Peyer's patch (tissue), 4 donors: ENCODE data around the gene SSUH2. TPM values are rescaled to one million over a fixed set of nuclear protein-coding genes. Genes with fewer than 3 reads are reported as not detected.
"Not testable (repeated sequence)": the region's sequence is repeated elsewhere in the genome, so short reads cannot be mapped to it uniquely, and the experiment has no call there.

ENCODE experiments used
- DNase-seq, 3 donors: peaks; one replicate each; pipeline ENCODE4 v3.0.0-alpha.2; 2017 to 2019
- H3K27ac ChIP-seq, 4 donors: fragments of 200-600 bp; sonication (generic); one replicate each; pipeline ENCODE4 v1.5.1; 2016 to 2019
- H3K27me3 ChIP-seq, 2 donors: fragments of 200-600 bp; sonication (generic); one replicate each; pipeline ENCODE4 v1.5.1; 2019
- H3K36me3 ChIP-seq, 3 donors: fragments of 200-600 bp; sonication (generic); one replicate each; pipeline ENCODE4 v1.5.1; 2016 to 2019
- H3K4me1 ChIP-seq, 4 donors: fragments of 200-600 bp; sonication (generic); one replicate each; pipeline ENCODE4 v1.5.1; 2016 to 2019
- H3K4me3 ChIP-seq, 4 donors: fragments of 200-600 bp; sonication (generic); 1 replicate in 3 of 4; 2 replicates in 1 of 4; pipeline ENCODE4 v1.5.1; 2016 to 2019; ENCODE audit warnings: mild to moderate bottlenecking in 1 of 4
- H3K9me3 ChIP-seq, 4 donors: fragments of 200-600 bp; sonication (generic); one replicate each; pipeline ENCODE4 v1.5.1; 2016 to 2019; ENCODE audit warnings: mild to moderate bottlenecking in 1 of 4
- CTCF ChIP-seq, 6 experiments: fragments of 450-650 bp in 4 of 6; fragments of 200-600 bp in 2 of 6; sonication (generic) in 1 of 6; IDR thresholded peaks; one replicate each; pipeline ENCODE4 v1.5.1; 2017 to 2019; ENCODE audit warnings: antibody characterized with exemption in 6 of 6, mild to moderate bottlenecking in 3 of 6, moderate library complexity in 1 of 6
- POLR2A ChIP-seq, 2 donors: fragments of 450-650 bp; IDR thresholded peaks; one replicate each; pipeline ENCODE4 v1.5.1; 2017; ENCODE audit warnings: antibody characterized with exemption in 2 of 2, mild to moderate bottlenecking in 2 of 2, moderate library complexity in 2 of 2
- total RNA-seq, 4 donors: library from RNA; depleted of rRNA; stranded (reverse); fragments of >200 nt; gene quantifications; one replicate each; pipeline ENCODE4 v1.1.0, GENCODE V29; 2016

SSUH2 gene
- total RNA-seq, 4 donors from 2014 or later = 1.7 to 38.4 (median 21.6) TPM

- DNase-seq = no peak
- Histone ChIP-seq H3K27me3 (no peaks in the 10 kb centered on the region), H3K36me3 (no peaks in the 10 kb centered on the region), H3K4me3 (no peak overlapping the region), H3K9me3 (no peaks in the 10 kb centered on the region), H3K4me1 (no peaks in the 10 kb centered on the region), H3K27ac (no peak overlapping the region)
- no peak for TF ChIP-seq POLR2A (IDR thresholded peaks at IDR 0.05)
- no peak for TF ChIP-seq CTCF (IDR thresholded peaks at IDR 0.05)
These were observed 51.4 kb downstream of the SSUH2 start for GRCh38 chr3:8593021-8593827.

- no peak for DNase-seq
- Histone ChIP-seq H3K4me3 (no peak overlapping the region), H3K36me3 (no peaks in the 10 kb centered on the region), H3K27ac (no peak overlapping the region), H3K4me1 (no peaks in the 10 kb centered on the region), H3K9me3 (no peaks in the 10 kb centered on the region), H3K27me3 (no peaks in the 10 kb centered on the region)
- TF ChIP-seq POLR2A (IDR thresholded peaks at IDR 0.05) = no peak
- TF ChIP-seq CTCF (IDR thresholded peaks at IDR 0.05) = no peak
These were observed 54.6 kb downstream of the SSUH2 start for GRCh38 chr3:8589880-8590556.

GRCh38 chr3:8584661-8585060 is 59.9 kb downstream of the SSUH2 start:
- no peaks in the 10 kb centered on the region for H3K27me3 ChIP-seq
- H3K4me1 ChIP-seq = no peaks in the 10 kb centered on the region
- no peak overlapping the region for H3K4me3 ChIP-seq
- TF ChIP-seq CTCF (IDR thresholded peaks at IDR 0.05) (no peak), POLR2A (IDR thresholded peaks at IDR 0.05) (no peak)
- no peak for DNase-seq
- H3K36me3 ChIP-seq = no peaks in the 10 kb centered on the region
- no peak overlapping the region for H3K27ac ChIP-seq
- H3K9me3 ChIP-seq = no peaks in the 10 kb centered on the region

- Histone ChIP-seq H3K27ac (no peak overlapping the region), H3K36me3 (no peaks in the 10 kb centered on the region), H3K4me1 (no peaks in the 10 kb centered on the region), H3K27me3 (no peaks in the 10 kb centered on the region), H3K4me3 (no peak overlapping the region), H3K9me3 (no peaks in the 10 kb centered on the region)
- DNase-seq = no peak
- TF ChIP-seq CTCF (IDR thresholded peaks at IDR 0.05) (no peak), POLR2A (IDR thresholded peaks at IDR 0.05) (no peak)
These were observed 62.7 kb downstream of the SSUH2 start for GRCh38 chr3:8581806-8582445.

GRCh38 chr3:8581373-8581772 is 63.2 kb downstream of the SSUH2 start:
- no peak overlapping the region for H3K27ac ChIP-seq
- no peaks in the 10 kb centered on the region for H3K9me3 ChIP-seq
- no peaks in the 10 kb centered on the region for H3K36me3 ChIP-seq
- no peaks in the 10 kb centered on the region for H3K27me3 ChIP-seq
- DNase-seq = no peak
- no peak for TF ChIP-seq CTCF (IDR thresholded peaks at IDR 0.05)
- TF ChIP-seq POLR2A (IDR thresholded peaks at IDR 0.05) = no peak
- no peak overlapping the region for H3K4me3 ChIP-seq
- H3K4me1 ChIP-seq = no peaks in the 10 kb centered on the region

GRCh38 chr3:8580434-8580833 is 64.2 kb downstream of the SSUH2 start:
- not testable (repeated sequence) for H3K4me1 ChIP-seq, H3K36me3 ChIP-seq, DNase-seq, H3K27ac ChIP-seq, H3K27me3 ChIP-seq, H3K9me3 ChIP-seq, H3K4me3 ChIP-seq
